HG02798 (cell line): Measurements from ENCODE around the gene FHOD1.

Experiments
- ATAC-seq: cut with Tn5 transposase; IDR thresholded peaks from one replicate; pipeline ENCODE4 v1.9.1; 2021; ENCODE audit warnings: mild to moderate bottlenecking; ENCODE audit not compliant: unreplicated experiment, poor library complexity

The FHOD1 gene

DNA sequence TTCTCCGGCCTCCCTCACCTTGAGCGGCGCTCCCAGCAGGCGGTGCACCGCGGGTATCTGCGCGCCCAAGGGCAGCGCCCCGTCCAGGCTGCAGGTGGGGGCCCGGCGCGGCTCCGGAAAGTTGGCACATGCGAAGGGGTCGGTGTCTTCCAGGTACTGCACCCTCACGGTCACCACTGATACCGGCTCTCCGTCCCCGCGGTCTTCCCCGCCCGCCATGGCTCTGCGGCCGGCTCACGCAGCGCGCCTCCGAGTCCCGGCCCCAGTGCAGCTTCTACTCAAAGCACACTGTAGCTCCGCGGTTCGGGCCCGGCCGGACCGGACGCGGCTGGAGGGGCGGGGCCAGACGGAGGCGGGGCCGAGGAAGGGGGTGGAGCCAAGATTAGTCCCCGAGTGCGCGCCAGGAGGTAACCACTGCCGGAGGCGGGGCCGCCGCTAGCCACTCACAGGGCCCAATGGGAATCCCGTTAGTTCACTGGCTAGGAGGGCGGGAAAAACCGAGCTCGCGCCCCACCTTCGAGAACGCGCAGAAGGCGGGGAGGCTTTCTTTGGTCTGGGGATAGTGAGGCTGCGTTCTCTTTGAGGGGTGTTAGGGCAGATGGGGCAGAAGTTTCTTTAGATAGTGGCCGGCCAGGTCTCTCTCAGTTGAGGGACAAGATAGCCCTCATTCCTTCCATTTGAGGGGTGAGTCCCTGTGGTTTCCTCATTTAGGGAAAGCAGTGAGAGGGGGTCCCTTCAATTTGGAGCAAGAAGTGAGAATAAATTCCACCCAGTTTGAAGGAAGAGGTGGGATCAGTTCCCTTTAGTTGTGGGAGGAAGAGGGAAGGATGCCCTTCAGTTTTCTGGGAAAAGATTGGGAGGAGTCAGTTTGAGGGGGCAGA is at the start of gene FHOD1:
FHOD1 (minus strand) TSS at position 290 of the 881 bp plus-strand sequence; CDS start at position 219, 71 bp downstream.
- peak; percentile 63 for ATAC-seq

DNA sequence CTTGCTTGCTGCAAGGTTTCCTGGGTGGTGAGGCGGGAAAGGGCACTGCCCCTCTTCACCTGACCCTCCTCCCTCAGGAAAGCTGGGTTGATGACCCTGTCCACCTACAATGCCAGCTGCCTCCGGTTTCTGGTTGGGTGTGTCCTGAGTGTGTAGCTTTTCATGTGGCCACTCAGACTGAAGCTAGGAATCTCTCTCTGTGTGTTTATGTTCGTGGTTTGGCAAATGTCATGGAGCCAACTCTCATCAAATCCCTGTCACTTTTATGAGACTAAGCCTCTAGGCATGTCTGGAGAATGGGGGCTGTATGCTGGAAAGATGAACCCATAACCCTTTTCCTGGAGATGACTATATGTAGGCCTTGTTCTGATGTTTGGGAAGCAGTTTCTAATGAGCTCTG is 49.1 kb upstream of the FHOD1 start:
- ATAC-seq, result no peak

DNA sequence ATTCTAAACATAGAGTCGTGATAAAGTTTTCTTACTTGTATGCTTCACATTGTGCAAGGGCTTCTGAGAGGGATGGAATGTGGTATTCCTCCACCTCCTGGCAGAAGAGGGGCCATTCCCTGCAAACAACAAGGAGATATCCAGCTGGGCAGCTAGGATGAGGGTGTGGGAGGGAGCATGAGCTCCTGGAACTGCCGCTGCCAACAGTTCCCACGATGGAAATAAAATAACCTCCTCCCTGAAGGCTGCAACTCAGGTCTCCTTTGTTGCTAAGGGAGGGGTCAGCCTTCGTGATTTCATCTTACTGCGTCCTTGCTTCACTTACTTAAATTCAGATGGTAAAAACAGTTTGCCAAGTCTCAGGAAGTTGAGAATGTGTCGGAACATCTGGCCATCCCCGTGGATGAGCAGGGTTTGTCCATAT is 47.7 kb upstream of the FHOD1 start:
- ATAC-seq, result no peak

- ATAC-seq, result no peak
Observed at GRCh38 chr16:67294171-67294757, 47.0 kb upstream of the FHOD1 start.

DNA sequence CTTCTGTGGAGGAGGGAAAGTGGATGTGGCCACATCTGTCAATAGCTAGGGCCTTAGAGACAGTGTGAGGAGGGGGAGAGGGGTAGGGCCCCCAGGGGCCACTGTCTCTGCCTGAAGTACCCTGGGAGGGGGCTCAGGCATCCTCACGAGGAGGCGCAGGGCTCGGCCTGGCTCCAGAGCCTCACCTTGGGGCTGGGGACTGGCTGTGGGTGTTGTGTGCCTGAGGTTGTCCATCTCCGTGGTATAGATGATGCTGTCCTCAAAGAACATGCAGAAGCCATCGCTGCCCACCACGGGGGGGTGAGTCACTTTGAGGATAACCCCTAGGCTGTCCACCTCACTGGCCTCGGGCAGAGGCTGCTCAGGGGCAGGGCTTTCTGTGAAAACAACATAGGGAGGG is 44.2 kb upstream of the FHOD1 start:
- no peak for ATAC-seq

GRCh38 chr16:67287960-67288359 is 40.7 kb upstream of the FHOD1 start:
- no peak for ATAC-seq

- no peak for ATAC-seq
Observed at GRCh38 chr16:67286441-67287235, 39.4 kb upstream of the FHOD1 start.

DNA sequence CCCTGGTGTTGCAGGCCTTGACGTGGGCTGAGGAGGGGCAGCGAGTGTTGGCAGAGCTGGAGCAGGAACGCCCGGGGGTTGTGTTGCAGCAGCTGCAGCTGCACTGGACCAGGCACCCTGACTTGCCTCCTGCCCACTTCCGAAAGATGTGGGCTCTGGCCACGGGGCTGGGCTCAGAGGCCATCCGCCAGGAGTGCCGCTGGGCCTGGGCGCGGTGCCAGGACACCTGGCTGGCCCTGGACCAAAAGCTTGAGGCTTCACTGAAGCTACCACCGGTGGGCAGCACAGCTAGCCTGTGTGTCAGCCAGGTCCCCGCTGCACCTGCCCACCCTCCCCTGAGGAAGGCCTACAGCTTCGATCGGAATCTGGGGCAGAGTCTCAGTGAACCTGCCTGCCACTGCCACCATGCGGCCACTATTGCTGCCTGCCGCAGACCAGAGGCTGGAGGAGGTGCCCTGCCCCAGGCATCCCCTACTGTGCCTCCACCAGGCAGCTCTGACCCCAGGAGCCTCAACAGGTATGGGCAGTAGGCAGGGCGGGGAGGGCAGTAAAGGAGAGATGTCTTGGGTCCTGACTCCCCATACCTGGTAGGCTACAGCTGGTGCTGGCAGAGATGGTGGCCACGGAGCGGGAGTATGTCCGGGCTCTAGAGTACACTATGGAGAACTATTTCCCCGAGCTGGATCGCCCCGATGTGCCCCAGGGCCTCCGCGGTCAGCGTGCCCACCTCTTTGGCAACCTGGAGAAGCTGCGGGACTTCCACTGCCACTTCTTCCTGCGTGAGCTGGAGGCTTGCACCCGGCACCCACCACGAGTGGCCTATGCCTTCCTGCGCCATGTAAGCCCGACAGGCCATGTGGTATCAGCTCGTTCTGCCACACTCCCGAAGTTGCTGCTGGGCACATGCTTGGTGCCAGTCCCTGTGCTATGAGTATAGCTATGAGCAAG is 37.7 kb upstream of the FHOD1 start:
- no peak for ATAC-seq

GRCh38 chr16:67283826-67284555 is 36.7 kb upstream of the FHOD1 start:
- no peak for ATAC-seq

GRCh38 chr16:67283039-67283825 is 36.0 kb upstream of the FHOD1 start:
- ATAC-seq, result no peak

GRCh38 chr16:67282447-67282805 is 35.1 kb upstream of the FHOD1 start:
- ATAC-seq, result no peak

DNA sequence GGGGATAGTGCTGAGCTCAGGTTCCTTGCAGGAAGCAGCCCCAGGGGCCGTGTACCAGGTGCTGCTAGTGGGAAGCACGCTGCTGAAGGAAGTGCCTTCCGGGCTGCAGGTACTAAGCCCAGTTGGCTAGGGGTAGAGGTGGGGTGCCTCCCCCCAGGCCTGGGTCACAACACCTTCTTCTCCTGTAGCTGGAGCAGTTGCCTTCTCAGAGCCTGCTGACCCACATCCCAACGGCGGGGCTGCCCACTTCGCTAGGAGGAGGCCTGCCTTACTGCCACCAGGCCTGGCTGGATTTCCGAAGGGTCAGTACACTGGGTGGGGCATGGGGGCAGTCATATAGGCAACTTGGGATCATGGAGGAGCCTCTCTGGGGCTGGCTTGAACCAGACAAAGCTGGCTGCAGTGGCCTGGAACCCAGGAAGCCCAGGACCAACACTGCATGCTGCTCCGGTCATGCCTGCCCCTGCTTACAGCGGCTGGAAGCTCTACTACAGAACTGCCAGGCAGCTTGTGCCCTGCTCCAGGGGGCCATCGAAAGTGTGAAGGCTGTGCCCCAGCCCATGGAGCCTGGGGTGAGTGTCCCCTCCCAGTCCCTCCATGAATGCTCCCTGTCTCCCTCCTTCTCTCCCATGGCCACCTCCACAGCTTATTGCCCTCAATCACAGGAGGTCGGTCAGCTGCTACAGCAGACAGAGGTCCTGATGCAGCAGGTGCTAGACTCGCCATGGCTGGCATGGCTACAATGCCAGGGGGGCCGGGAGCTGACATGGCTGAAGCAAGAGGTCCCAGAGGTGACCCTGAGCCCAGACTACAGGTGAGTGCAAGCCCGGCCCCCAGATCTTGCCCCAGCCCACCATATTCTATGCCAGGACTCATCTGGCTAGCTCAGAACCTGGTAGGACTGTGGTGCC is 34.5 kb upstream of the FHOD1 start:
- ATAC-seq, result no peak

DNA sequence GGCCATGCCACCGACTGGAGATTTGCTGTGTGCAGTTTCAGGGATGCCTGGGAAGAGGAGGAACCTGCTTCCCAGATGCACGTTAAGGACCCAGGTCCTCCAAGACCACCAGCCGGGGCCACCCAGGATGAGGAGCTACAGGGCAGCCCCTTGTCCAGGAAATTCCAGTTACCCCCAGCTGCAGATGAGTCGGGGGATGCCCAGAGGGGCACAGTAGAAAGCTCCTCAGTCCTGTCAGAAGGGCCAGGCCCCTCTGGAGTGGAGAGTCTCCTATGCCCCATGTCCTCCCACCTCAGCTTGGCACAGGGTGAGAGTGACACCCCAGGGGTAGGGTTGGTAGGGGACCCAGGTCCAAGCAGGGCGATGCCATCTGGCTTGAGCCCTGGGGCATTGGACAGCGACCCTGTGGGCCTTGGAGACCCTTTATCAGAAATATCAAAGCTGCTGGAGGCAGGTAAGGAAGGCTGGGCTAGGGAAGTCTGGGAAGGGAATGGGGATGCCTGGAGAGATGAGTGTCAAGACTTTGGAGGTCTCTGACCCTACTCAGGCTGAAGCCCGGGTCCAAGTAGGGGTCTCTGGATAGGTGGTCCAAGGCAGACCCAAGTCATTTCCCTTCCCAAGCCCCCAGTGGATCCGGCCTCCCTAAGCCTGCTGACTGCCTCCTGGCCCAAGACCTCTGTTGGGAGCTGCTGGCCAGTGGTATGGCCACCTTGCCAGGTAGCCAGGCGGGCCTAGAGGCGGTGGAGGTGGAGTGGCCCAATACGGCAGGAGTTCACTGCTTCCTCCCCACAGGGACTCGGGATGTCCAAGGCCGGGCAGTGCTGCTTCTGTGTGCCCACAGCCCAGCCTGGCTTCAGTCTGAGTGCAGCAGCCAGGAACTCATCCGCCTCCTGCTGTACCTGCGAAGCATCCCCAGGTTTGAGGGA is 33.1 kb upstream of the FHOD1 start:
- no peak for ATAC-seq

- peak; percentile 78 for ATAC-seq
Observed at GRCh38 chr16:67279296-67280089, 32.2 kb upstream of the FHOD1 start, which contains the start of gene PLEKHG4. TSS of gene PLEKHG4 (plus strand) at chr16:67279532. CDS start at chr16:67280045, 513 bp downstream.

DNA sequence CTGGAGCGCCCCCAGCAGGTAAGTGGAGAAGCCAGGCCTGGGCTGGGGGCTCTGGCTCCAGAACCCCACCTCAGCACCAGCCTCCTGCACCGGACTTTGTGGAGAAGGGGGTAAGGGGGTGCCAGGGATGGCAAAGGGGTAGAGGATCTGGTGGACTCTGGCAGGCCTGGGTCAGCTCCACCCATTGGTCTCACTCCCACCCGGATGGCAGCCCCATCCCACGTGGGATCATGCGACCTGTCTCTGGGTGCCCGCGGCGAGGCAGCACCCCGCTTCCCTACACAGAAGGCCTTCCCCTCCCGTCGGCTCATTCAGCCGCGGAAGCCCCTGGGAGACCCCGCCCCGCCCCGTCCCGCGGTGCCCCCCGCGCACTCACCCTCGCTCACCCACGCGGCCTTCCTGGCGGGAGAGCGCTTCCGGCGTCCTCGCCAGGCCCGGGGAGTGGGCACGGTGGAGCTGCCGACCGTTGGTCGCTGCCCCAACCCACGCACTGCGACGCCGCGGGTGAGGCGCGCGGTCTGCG is 31.6 kb upstream of the FHOD1 start:
- ATAC-seq, result peak; percentile 31
